OCI-LY3 (cell line): Measurements from ENCODE around the gene EIF1AD.

ENCODE experiments used
- H2AFZ ChIP-seq: fragments of 200-600, 300-600 bp; shearing (Covaris generic); 2 replicates; pipeline ENCODE4 v1.6.0; 2014; ENCODE audit warnings: antibody characterized with exemption, low read depth, low read length
- H3K27ac ChIP-seq: fragments of 200-600, 300-600 bp; sonication (generic); 2 replicates; pipeline ENCODE4 v1.5.1; 2014; ENCODE audit warnings: mild to moderate bottlenecking, low read length, moderate library complexity, mixed read lengths
- H3K27me3 ChIP-seq: fragments of 200-600, 300-600 bp; sonication (generic); 2 replicates; pipeline ENCODE4 v1.6.1; 2014; ENCODE audit warnings: low read depth, low read length, mixed read lengths
- H3K36me3 ChIP-seq: fragments of 200-600, 300-600 bp; sonication (generic); replicated peaks from 2 replicates; pipeline ENCODE3; 2014; ENCODE audit warnings: low read depth, low read length, mixed read lengths
- H3K4me1 ChIP-seq: fragments of 300-600, 200-600 bp; sonication (generic); 2 replicates; pipeline ENCODE4 v1.6.1; 2014; ENCODE audit warnings: low read length, mixed read lengths
- H3K4me2 ChIP-seq: fragments of 200-600, 300-600 bp; sonication (generic); 2 replicates; pipeline ENCODE4 v1.6.1; 2014; ENCODE audit warnings: low read length, mixed read lengths
- H3K4me3 ChIP-seq: fragments of 300-600, 200-600 bp; sonication (generic); 2 replicates; pipeline ENCODE4 v1.5.1; 2014; ENCODE audit warnings: antibody characterized with exemption, mild to moderate bottlenecking, low read length, moderate library complexity
- H3K79me2 ChIP-seq: fragments of 300-600, 200-600 bp; shearing (Covaris generic); 2 replicates; pipeline ENCODE4 v1.6.1; 2014; ENCODE audit warnings: mild to moderate bottlenecking, low read length, mixed read lengths
- H3K9ac ChIP-seq: fragments of 300-600, 200-600 bp; shearing (Covaris generic); 2 replicates; pipeline ENCODE4 v1.6.0; 2014; ENCODE audit warnings: mild to moderate bottlenecking, low read length, moderate library complexity
- H3K9me3 ChIP-seq: fragments of 200-600, 300-600 bp; shearing (Covaris generic); 2 replicates; pipeline ENCODE4 v1.6.1; 2014; ENCODE audit warnings: low read length, mixed read lengths; ENCODE audit not compliant: insufficient read depth
- H4K20me1 ChIP-seq: fragments of 200-600, 300-600 bp; sonication (generic); 2 replicates; pipeline ENCODE4 v1.6.1; 2016; ENCODE audit warnings: low read length, mixed read lengths; ENCODE audit not compliant: insufficient read depth
- CTCF ChIP-seq: fragments of 200-600, 300-600 bp; sonication (generic); IDR thresholded peaks from 2 replicates; pipeline ENCODE4 v1.5.1; 2014; ENCODE audit warnings: antibody characterized with exemption, low read length, low read depth
- EZH2phosphoT487 ChIP-seq: fragments of 200-600 bp; shearing (Covaris generic); IDR thresholded peaks from 2 replicates; pipeline ENCODE4 v1.6.1; 2018; ENCODE audit warnings: antibody characterized with exemption, mixed run types, low read depth

Gene EIF1AD

GRCh38 chr11:65992056-65992455 lies 9.9 kb downstream of the EIF1AD start:
- no peak overlapping the region for H3K9ac ChIP-seq
- no peaks in the 10 kb centered on the region for H4K20me1 ChIP-seq
- H3K36me3 ChIP-seq, result peaks cover 18% of the 10 kb centered on the region

GRCh38 chr11:65988791-65989592 lies 13.0 kb downstream of the EIF1AD start:
- no peaks in the 10 kb centered on the region for H3K79me2 ChIP-seq
- peaks cover 11% of the 10 kb centered on the region for H3K36me3 ChIP-seq
- H3K27ac ChIP-seq, result no peak overlapping the region
- H3K4me2 ChIP-seq, result no peak overlapping the region
- H3K4me3 ChIP-seq, result no peak overlapping the region
- H3K27me3 ChIP-seq, result no peaks in the 10 kb centered on the region
- TF ChIP-seq EZH2phosphoT487 (no peak), CTCF (peak; percentile 100)
- H4K20me1 ChIP-seq, result no peaks in the 10 kb centered on the region
- H2AFZ ChIP-seq, result no peak overlapping the region
- H3K9ac ChIP-seq, result no peak overlapping the region
- H3K9me3 ChIP-seq, result no peaks in the 10 kb centered on the region
- no peaks in the 10 kb centered on the region for H3K4me1 ChIP-seq

More at GRCh38 chr11:65992056-65992455, 9.9 kb downstream of the EIF1AD start:
- no peaks in the 10 kb centered on the region for H3K4me1 ChIP-seq
- no peak overlapping the region for H3K4me3 ChIP-seq
- H3K27ac ChIP-seq, result no peak overlapping the region
- no peaks in the 10 kb centered on the region for H3K27me3 ChIP-seq
- H3K4me2 ChIP-seq, result no peak overlapping the region
- no peaks in the 10 kb centered on the region for H3K79me2 ChIP-seq
- no peaks in the 10 kb centered on the region for H3K9me3 ChIP-seq
- no peak overlapping the region for H2AFZ ChIP-seq
- TF ChIP-seq EZH2phosphoT487 (no peak), CTCF (no peak)

GRCh38 chr11:65987336-65987735 lies 14.6 kb downstream of the EIF1AD start:
- Histone ChIP-seq H3K9ac (no peak overlapping the region), H3K4me1 (no peaks in the 10 kb centered on the region), H3K9me3 (no peaks in the 10 kb centered on the region), H3K4me3 (no peak overlapping the region), H2AFZ (no peak overlapping the region), H3K4me2 (no peak overlapping the region), H4K20me1 (no peaks in the 10 kb centered on the region), H3K27ac (no peak overlapping the region), H3K36me3 (peaks cover 11% of the 10 kb centered on the region), H3K27me3 (no peaks in the 10 kb centered on the region), H3K79me2 (no peaks in the 10 kb centered on the region)
- TF ChIP-seq EZH2phosphoT487, result no peak
- no peak for TF ChIP-seq CTCF

- TF ChIP-seq CTCF (no peak), EZH2phosphoT487 (no peak)
- Histone ChIP-seq H3K79me2 (no peaks in the 10 kb centered on the region), H3K27me3 (no peaks in the 10 kb centered on the region), H3K4me3 (no peak overlapping the region), H3K9ac (no peak overlapping the region), H3K27ac (no peak overlapping the region), H3K4me1 (no peaks in the 10 kb centered on the region), H2AFZ (no peak overlapping the region), H3K9me3 (no peaks in the 10 kb centered on the region), H3K4me2 (no peak overlapping the region), H4K20me1 (no peaks in the 10 kb centered on the region), H3K36me3 (peaks cover 6% of the 10 kb centered on the region)
Observed at GRCh38 chr11:65983589-65983987, 18.4 kb downstream of the EIF1AD start.
